ENCODE data around the gene GYS1. TPM values are rescaled to one million over a fixed set of nuclear protein-coding genes. Genes with fewer than 3 reads are reported as not detected.

The GYS1 gene
- total and polyA plus RNA-seq, 12 donors: 114 to 245 (median 183) TPM

- intact Hi-C loops (cut with DNase I): loop anchor here in 5 of 10 donors (10.0 kb wide), 4 partner anchors 84 to 224 kb away; partner anchors contain the start of genes KCNA7 (in 2 of the 5), HRC (in 1 of the 5) and TRPM4 (in 1 of the 5)
- Histone ChIP-seq H3K36me3 (peaks cover 0 to 49% (median 19%) of the 10 kb centered on the region in 9 donors), H3K4me3 (peak overlapping the region; percentile 54 to 99 (median 88)), H3K27ac (peak overlapping the region in 9 of 10 donors; percentile 90 to 98 (median 95)), H3K9me3 (no peaks in the 10 kb centered on the region), H3K27me3 (no peaks in the 10 kb centered on the region), H3K4me1 (peaks cover 9 to 53% (median 42%) of the 10 kb centered on the region in 9 donors)
- DNase-seq (no peak), ATAC-seq (no peak)
- WGBS, 2 donors: 77 to 80% methylated on average over 22 of the region's 22 CpGs
- TF ChIP-seq CTCF (IDR thresholded peaks at IDR 0.05): no peak
Measured at GRCh38 chr19:48991011-48991609, 2.0 kb downstream of the GYS1 start.

- H3K36me3 ChIP-seq: peaks cover 0 to 56% (median 26%) of the 10 kb centered on the region in 9 donors
- intact Hi-C loops (cut with DNase I): loop anchor here in 5 of 10 donors (10.0 kb wide), 4 partner anchors 84 to 224 kb away; partner anchors contain the start of genes KCNA7 (in 2 of the 5), HRC (in 1 of the 5) and TRPM4 (in 1 of the 5)
- H3K4me3 ChIP-seq: peak overlapping the region in 6 of 10 donors; percentile 14 to 99 (median 94)
- H3K27ac ChIP-seq: peak overlapping the region; percentile 8 to 98 (median 95)
- peaks cover 9 to 53% (median 42%) of the 10 kb centered on the region in 9 donors for H3K4me1 ChIP-seq
- ATAC-seq (no peak), DNase-seq (no peak)
- WGBS, 2 donors: 28 to 32% methylated on average over 4 of the region's 4 CpGs
- TF ChIP-seq CTCF (IDR thresholded peaks at IDR 0.05): no peak
- H3K27me3 ChIP-seq: no peaks in the 10 kb centered on the region
- H3K9me3 ChIP-seq: no peaks in the 10 kb centered on the region
Measured at GRCh38 chr19:48990400-48990799, 2.7 kb downstream of the GYS1 start.

GRCh38 chr19:48989701-48990291, 3.3 kb downstream of the GYS1 start:
- DNase-seq (peak; percentile 59 to 70), ATAC-seq (peak in 4 of 8 donors; percentile 1 to 9 (median 6))
- TF ChIP-seq CTCF (IDR thresholded peaks at IDR 0.05): no peak
- Histone ChIP-seq H3K36me3 (peaks cover 0 to 62% (median 32%) of the 10 kb centered on the region in 9 donors), H3K27me3 (no peaks in the 10 kb centered on the region), H3K9me3 (no peaks in the 10 kb centered on the region), H3K27ac (peak overlapping the region in 9 of 10 donors; percentile 52 to 98 (median 95)), H3K4me3 (peak overlapping the region in 5 of 10 donors; percentile 4 to 97 (median 83)), H3K4me1 (peaks cover 9 to 48% (median 39%) of the 10 kb centered on the region in 9 donors)
- WGBS, 2 donors: 39 to 42% methylated on average over 17 of the region's 17 CpGs
- intact Hi-C loops (cut with DNase I): loop anchor here in 5 of 10 donors (10.0 kb wide), 4 partner anchors 85 to 225 kb away; partner anchors contain the start of genes KCNA7 (in 2 of the 5), HRC (in 1 of the 5) and TRPM4 (in 1 of the 5)

- intact Hi-C loops (cut with DNase I): no loop called here
- H3K4me1 ChIP-seq: peaks cover 9 to 42% (median 30%) of the 10 kb centered on the region in 9 donors
- 91 to 95% methylated on average over 9 of the region's 9 CpGs for WGBS, 2 donors
- no peak for ATAC-seq
- no peak for TF ChIP-seq CTCF (IDR thresholded peaks at IDR 0.05)
- H3K27me3 ChIP-seq: no peaks in the 10 kb centered on the region
- H3K4me3 ChIP-seq: no peak overlapping the region
- DNase-seq: no peak
- peaks cover 0 to 71% (median 42%) of the 10 kb centered on the region in 9 donors for H3K36me3 ChIP-seq
- peak overlapping the region in 5 of 10 donors; percentile 90 to 98 (median 96) for H3K27ac ChIP-seq
- no peaks in the 10 kb centered on the region for H3K9me3 ChIP-seq
Measured at GRCh38 chr19:48988860-48989259, 4.2 kb downstream of the GYS1 start.
